Measurements from ENCODE around the gene KRTAP2-2. TPM values are rescaled to one million over a fixed set of nuclear protein-coding genes. Genes with fewer than 3 reads are reported as not detected.

KRTAP2-2 gene
- total RNA-seq, 2 donors from 2014 or later: not detected

DNA sequence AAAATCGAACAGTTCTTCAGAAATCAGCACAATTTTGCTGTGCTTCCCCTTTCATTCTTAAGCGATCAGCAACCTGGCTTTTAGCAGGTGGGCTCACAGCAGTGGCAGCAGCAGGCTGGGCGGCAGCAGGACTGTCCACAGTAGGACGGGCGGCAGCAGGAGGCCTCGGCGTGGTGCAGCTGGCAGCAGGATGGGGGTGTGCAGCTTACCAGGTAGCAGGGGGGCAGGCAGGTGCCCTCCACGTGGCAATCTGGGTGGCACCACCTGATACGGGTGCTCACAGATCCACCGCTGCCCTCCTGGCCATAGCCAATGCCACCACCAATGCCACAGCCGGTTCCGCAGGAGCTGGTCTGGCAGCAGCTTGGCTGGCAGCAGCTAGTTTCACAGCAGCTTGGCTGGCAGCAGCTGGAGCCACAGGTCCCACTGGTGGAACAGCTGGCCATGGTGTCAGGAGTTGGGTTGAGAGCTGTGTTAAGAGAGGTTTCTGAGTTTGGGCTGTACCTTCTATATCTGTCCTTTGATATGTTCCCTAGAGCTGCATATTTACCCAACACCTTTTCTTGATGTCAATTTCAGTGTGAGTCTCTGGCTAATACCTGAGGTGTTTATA is 25.3 kb downstream of the KRTAP2-2 start, which contains the start of gene KRTAP1-4:
Gene KRTAP1-4, minus strand, starts transcription at position 563 of the 613 bp plus-strand sequence. Its CDS starts 117 bp downstream, at position 446.
- Mint-ChIP-seq H3K4me1 (no peaks in the 10 kb centered on the region), H3K27me3 (ENCODE audit: insufficient read depth) (peaks cover under 1% of the 10 kb centered on the region), H3K36me3 (ENCODE audit: low read depth) (no peaks in the 10 kb centered on the region), H3K4me3 (no peak within 1 kb of the TSS), H3K9me3 (no peaks in the 10 kb centered on the region), H3K27ac (no peak within 1 kb of the TSS)
- WGBS, 2 experiments (ENCODE audit: insufficient coverage in 1 of 2, insufficient read length in 1 of 2): 95 to 96% methylated on average over 2 to 12 of the region's 12 CpGs
- Histone ChIP-seq H3K4me1 (ENCODE audit: control insufficient read depth, insufficient read depth, low read length) (no peaks in the 10 kb centered on the region), H3K27ac (ENCODE audit: low read depth, low read length) (no peak within 1 kb of the TSS), H3K4me3 (ENCODE audit: low read length) (no peak within 1 kb of the TSS), H3K9me3 (ENCODE audit: control insufficient read depth, low read length) (no peaks in the 10 kb centered on the region), H3K9ac (ENCODE audit: extremely low read depth, low read length, poor library complexity, severe bottlenecking) (no peak within 1 kb of the TSS), H3K27me3 (ENCODE audit: control insufficient read depth, insufficient read depth, low read length, poor library complexity, severe bottlenecking) (no peaks in the 10 kb centered on the region), H3K36me3 (ENCODE audit: control insufficient read depth, insufficient read depth, low read length) (no peaks in the 10 kb centered on the region)
- no peak for TF ChIP-seq CTCF (conservative IDR thresholded peaks at IDR 0.05)
- no peak for DNase-seq

DNA sequence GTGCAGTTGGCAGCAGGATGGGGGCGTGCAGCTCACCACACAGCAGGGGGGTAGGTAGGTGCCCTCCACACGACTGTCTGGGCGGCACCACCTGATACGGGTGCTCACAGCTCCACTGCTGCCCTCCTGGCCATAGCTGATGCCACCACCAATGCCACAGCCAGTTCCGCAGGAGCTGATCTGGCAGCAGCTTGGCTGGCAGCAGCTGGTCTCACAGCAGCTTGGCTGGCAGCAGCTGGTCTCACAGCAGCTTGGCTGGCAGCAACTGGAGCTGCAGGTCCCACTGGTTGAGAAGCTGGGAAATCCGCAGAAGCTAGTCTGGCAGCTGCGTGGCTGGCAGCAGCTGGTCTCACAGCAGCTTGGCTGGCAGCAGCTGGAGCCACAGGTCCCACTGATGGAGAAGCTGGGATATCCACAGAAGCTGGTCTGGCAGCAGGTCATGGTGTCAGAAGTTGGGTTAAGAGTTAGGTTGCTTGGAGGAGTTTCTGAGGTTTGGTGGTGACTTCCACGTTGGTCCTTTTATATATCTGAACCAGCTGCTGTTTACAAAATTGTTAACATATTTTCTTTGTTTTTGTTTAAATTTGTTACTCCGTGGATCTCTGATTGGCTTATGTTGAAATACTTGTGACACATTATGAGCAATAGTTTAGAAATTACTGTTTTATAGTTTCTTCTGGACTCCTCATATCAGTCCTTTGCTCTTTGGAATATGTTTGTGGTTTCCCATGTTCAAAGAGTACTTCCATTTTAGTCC is 28.1 kb downstream of the KRTAP2-2 start, which contains the start of gene KRTAP1-5:
Gene KRTAP1-5, minus strand, starts transcription at position 494 of the 757 bp plus-strand sequence. Its CDS starts 53 bp downstream, at position 441.
- DNase-seq: no peak
- Mint-ChIP-seq H3K4me1 (no peaks in the 10 kb centered on the region), H3K9me3 (no peaks in the 10 kb centered on the region), H3K4me3 (no peak within 1 kb of the TSS), H3K36me3 (ENCODE audit: low read depth) (no peaks in the 10 kb centered on the region), H3K27me3 (ENCODE audit: insufficient read depth) (peaks cover 2% of the 10 kb centered on the region), H3K27ac (no peak within 1 kb of the TSS)
- Histone ChIP-seq H3K9me3 (ENCODE audit: control insufficient read depth, low read length) (no peaks in the 10 kb centered on the region), H3K27me3 (ENCODE audit: control insufficient read depth, insufficient read depth, low read length, poor library complexity, severe bottlenecking) (no peaks in the 10 kb centered on the region), H3K36me3 (ENCODE audit: control insufficient read depth, insufficient read depth, low read length) (no peaks in the 10 kb centered on the region), H3K4me1 (ENCODE audit: control insufficient read depth, insufficient read depth, low read length) (no peaks in the 10 kb centered on the region), H3K27ac (ENCODE audit: low read depth, low read length) (no peak within 1 kb of the TSS), H3K4me3 (ENCODE audit: low read length) (no peak within 1 kb of the TSS), H3K9ac (ENCODE audit: extremely low read depth, low read length, poor library complexity, severe bottlenecking) (no peak within 1 kb of the TSS)
- 90% methylated on average over 9 of the region's 9 CpGs; no CpG with 5 or more reads in 1 of the 2 experiments for WGBS, 2 experiments (ENCODE audit: insufficient coverage in 1 of 2, insufficient read length in 1 of 2)
- no peak for TF ChIP-seq CTCF (conservative IDR thresholded peaks at IDR 0.05)

DNA sequence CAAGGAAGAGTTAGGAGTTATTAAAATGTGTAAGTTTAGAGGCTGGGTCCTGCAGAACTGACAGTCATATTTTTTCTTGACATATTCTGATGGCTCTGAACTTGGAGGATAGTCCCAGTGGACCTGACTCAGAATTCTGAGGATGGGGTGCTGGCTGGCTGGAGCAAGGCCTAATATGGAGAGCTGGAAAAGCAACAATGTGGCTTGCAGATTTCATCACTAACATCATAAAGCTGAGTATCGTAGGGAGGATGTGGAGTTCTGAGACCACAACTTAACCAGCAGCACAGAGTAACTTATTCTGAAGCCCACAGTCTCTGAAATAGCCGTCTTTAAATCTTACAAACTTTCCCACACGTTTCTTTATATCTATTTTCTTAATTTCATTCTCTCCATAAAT is 30.3 kb downstream of the KRTAP2-2 start:
- H3K36me3 Mint-ChIP-seq (ENCODE audit: low read depth): no peaks in the 10 kb centered on the region
- H3K27ac Mint-ChIP-seq: no peak overlapping the region
- H3K9me3 Mint-ChIP-seq: no peaks in the 10 kb centered on the region
- WGBS, 2 experiments (ENCODE audit: insufficient coverage in 1 of 2, insufficient read length in 1 of 2): 83 to 96% methylated on average over 2 to 3 of the region's 3 CpGs
- H3K4me3 ChIP-seq (ENCODE audit: low read length): no peak overlapping the region
- H3K4me3 Mint-ChIP-seq: no peak overlapping the region
- no peaks in the 10 kb centered on the region for H3K36me3 ChIP-seq (ENCODE audit: control insufficient read depth, insufficient read depth, low read length)
- peaks cover 2% of the 10 kb centered on the region for H3K27me3 Mint-ChIP-seq (ENCODE audit: insufficient read depth)
- H3K27me3 ChIP-seq (ENCODE audit: control insufficient read depth, insufficient read depth, low read length, poor library complexity, severe bottlenecking): no peaks in the 10 kb centered on the region
- H3K9ac ChIP-seq (ENCODE audit: extremely low read depth, low read length, poor library complexity, severe bottlenecking): no peak overlapping the region
- H3K27ac ChIP-seq (ENCODE audit: low read depth, low read length): no peak overlapping the region
- TF ChIP-seq CTCF (conservative IDR thresholded peaks at IDR 0.05): no peak
- no peaks in the 10 kb centered on the region for H3K9me3 ChIP-seq (ENCODE audit: control insufficient read depth, low read length)
- DNase-seq: no peak
- H3K4me1 Mint-ChIP-seq: no peaks in the 10 kb centered on the region
- H3K4me1 ChIP-seq (ENCODE audit: control insufficient read depth, insufficient read depth, low read length): no peaks in the 10 kb centered on the region
